ENCODE results near the gene PRR22. TPM values are rescaled to one million over a fixed set of nuclear protein-coding genes. Genes with fewer than 3 reads are reported as not detected.

PRR22 gene
- total RNA-seq (10 to 100 TPM; 24.0 to 35.0 TPM), polyA plus RNA-seq (ENCODE audit: insufficient read depth, low read depth, low replicate concordance) (54.9 TPM)
- long read RNA-seq, donor 1, partial matches to known transcripts = 0 of 1 reads
- long read RNA-seq, donor 1, other reads (novel, unspliced or antisense) = 0 of 1 reads
- long read RNA-seq, donor 2, partial matches to known transcripts = 0 of 2 reads
- long read RNA-seq, donor 2, other reads (novel, unspliced or antisense) = 0 of 2 reads

GRCh38 chr19:5784581-5785147, at the start of gene PRR22:
TSS of gene PRR22 (minus strand) at chr19:5784746. CDS start at chr19:5784660, 86 bp downstream.
- WGBS, 2 donors = 83 to 89% methylated on average over 4 to 14 of the region's 15 CpGs
- H3K4me3 ChIP-seq = no peak within 1 kb of the TSS
- H3K36me3 ChIP-seq (ENCODE audit: low read depth, missing control alignments) = no peaks in the 10 kb centered on the region
- H3K27me3 ChIP-seq = no peaks in the 10 kb centered on the region
- intact Hi-C loops (cut with DNase I; ENCODE audit: low total_unique reads) = loop anchor here (10.0 kb wide), 1 partner anchor 120 kb away; the partner anchor contains the start of genes NDUFA11 and VMAC
- H3K4me1 ChIP-seq = no peaks in the 10 kb centered on the region
- no peak for DNase-seq
- H3K27ac ChIP-seq = no peak within 1 kb of the TSS
- H3K9me3 ChIP-seq = no peaks in the 10 kb centered on the region
- TF ChIP-seq CTCF (IDR thresholded peaks at IDR 0.05) = no peak
- TF ChIP-seq POLR2A (IDR thresholded peaks at IDR 0.05) = no peak

DNA sequence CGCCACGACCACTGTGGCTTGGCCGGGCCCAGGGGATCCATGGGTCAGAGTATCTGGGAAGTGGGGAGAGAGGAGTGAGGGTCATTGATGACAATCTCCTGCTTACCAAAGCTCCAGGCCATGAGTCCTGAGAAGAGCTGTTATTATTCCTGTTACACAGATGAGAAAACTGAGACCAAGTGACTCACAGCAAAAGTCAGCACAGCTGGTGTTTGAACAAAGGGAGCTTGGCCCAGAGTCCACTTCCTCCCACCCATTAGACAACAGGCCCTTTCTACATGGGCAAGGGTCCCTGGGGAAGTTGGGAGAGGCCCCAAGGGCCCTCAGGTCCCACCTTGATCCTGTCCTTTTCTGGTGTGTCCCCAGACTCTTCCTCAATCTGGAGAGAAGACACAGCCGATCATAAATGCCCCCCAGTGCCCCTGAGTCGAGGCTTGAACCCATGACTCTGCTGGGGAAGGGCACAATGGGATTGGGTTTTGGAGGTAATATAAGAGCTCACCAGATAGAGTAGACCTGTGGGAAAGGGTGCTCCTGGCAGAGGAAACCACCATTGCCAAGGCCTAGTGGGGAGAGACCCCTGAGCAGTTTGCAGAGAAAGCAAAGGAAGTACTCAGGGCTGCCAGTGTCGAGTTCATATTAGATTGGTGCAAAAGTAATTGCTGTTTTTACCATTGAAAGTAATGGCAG, 48.1 kb upstream of the PRR22 start:
- Histone ChIP-seq H3K9me3 (no peaks in the 10 kb centered on the region), H3K4me1 (no peaks in the 10 kb centered on the region), H3K4me3 (no peak overlapping the region), H3K27me3 (no peaks in the 10 kb centered on the region), H3K36me3 (ENCODE audit: low read depth, missing control alignments) (no peaks in the 10 kb centered on the region), H3K27ac (no peak overlapping the region)
- DNase-seq = no peak
- 90 to 96% methylated on average over 6 of the region's 6 CpGs for WGBS, 2 donors
- no peak for TF ChIP-seq POLR2A (IDR thresholded peaks at IDR 0.05)
- intact Hi-C loops (cut with DNase I; ENCODE audit: low total_unique reads) = no loop called here

DNA sequence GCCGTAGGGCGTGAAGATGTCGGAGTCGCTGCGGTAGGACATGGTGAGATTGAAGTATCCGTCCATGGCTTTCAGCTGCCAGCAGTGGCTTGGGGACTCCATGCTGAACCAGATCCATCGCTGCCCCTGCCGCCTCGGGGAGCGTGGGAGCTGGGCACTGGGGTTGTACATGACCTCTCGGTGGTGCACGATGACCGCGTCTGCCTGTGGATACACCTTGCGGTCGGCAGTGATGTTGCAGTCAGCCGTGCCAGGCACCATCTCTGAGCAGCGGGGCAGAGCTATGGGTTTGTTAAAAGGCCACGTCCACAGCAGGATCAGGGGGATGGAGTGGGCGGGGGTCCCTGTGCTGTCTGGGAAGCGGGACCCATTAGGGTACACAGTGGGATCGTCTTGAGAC, 47.5 kb upstream of the PRR22 start:
- peaks cover under 1% of the 10 kb centered on the region for H3K4me1 ChIP-seq
- no peaks in the 10 kb centered on the region for H3K27me3 ChIP-seq
- no peak for TF ChIP-seq CTCF (IDR thresholded peaks at IDR 0.05)
- no peak for TF ChIP-seq POLR2A (IDR thresholded peaks at IDR 0.05)
- intact Hi-C loops (cut with DNase I; ENCODE audit: low total_unique reads) = no loop called here
- WGBS, 2 donors = 70 to 77% methylated on average over 12 to 22 of the region's 22 CpGs
- no peak overlapping the region for H3K27ac ChIP-seq
- H3K4me3 ChIP-seq = no peak overlapping the region
- DNase-seq = no peak
- no peaks in the 10 kb centered on the region for H3K36me3 ChIP-seq (ENCODE audit: low read depth, missing control alignments)
- no peaks in the 10 kb centered on the region for H3K9me3 ChIP-seq

DNA sequence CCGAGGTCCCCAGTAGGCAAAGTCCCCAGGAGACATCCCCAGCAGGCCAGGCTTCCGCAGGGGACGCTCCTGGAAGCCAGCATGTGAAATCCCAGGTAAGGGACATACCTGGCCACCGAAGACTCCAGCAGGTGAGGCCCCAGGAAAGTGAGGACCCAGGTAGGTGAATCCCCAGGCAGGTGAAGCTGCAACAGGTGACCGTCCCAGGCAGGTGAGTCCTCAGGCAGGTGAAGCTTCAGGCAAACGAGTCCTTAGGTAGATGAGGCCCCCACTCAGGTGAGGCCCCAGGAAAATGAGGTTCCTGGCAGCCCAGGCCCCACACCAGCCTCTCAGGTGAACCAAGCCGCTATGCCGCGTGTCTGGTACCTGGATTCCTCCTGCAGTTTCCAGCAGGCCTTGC, 46.6 kb upstream of the PRR22 start:
- H3K36me3 ChIP-seq (ENCODE audit: low read depth, missing control alignments) = no peaks in the 10 kb centered on the region
- no peak overlapping the region for H3K27ac ChIP-seq
- H3K27me3 ChIP-seq = no peaks in the 10 kb centered on the region
- intact Hi-C loops (cut with DNase I; ENCODE audit: low total_unique reads) = no loop called here
- no peaks in the 10 kb centered on the region for H3K9me3 ChIP-seq
- peaks cover 3% of the 10 kb centered on the region for H3K4me1 ChIP-seq
- no peak for DNase-seq
- no peak overlapping the region for H3K4me3 ChIP-seq
- WGBS, 2 donors = 88 to 91% methylated on average over 8 to 9 of the region's 9 CpGs
- TF ChIP-seq POLR2A (IDR thresholded peaks at IDR 0.05) (no peak), CTCF (IDR thresholded peaks at IDR 0.05) (no peak)

- peaks cover 3% of the 10 kb centered on the region for H3K4me1 ChIP-seq
- no peaks in the 10 kb centered on the region for H3K27me3 ChIP-seq
- H3K36me3 ChIP-seq (ENCODE audit: low read depth, missing control alignments) = no peaks in the 10 kb centered on the region
- no peaks in the 10 kb centered on the region for H3K9me3 ChIP-seq
- H3K27ac ChIP-seq = no peak overlapping the region
- 17 to 47% methylated on average over 14 to 33 of the region's 34 CpGs for WGBS, 2 donors
- no peak for TF ChIP-seq POLR2A (IDR thresholded peaks at IDR 0.05)
- TF ChIP-seq CTCF (IDR thresholded peaks at IDR 0.05) = no peak
- no peak for DNase-seq
- peak overlapping the region in 1 of 2 donors; percentile 64 for H3K4me3 ChIP-seq
- intact Hi-C loops (cut with DNase I; ENCODE audit: low total_unique reads) = no loop called here
These were observed 45.2 kb upstream of the PRR22 start for GRCh38 chr19:5829567-5830310.

Data from testis (tissue), 5 donors.